Sigmoid colon (tissue), 7 donors: ENCODE measurements around the gene C5orf15. TPM values are rescaled to one million over a fixed set of nuclear protein-coding genes. Genes with fewer than 3 reads are reported as not detected.
A peak's percentile ranks its signal among the peaks of the same experiment; 100 is the strongest.

Source experiments
- DNase-seq: peaks from one replicate; pipeline ENCODE4 v3.0.0-alpha.2; 2019
- H3K27ac ChIP-seq, 4 donors: fragments of 200-600 bp; sonication (generic); one replicate each; pipeline ENCODE4 v1.5.1; 2016 to 2019; ENCODE audit warnings: mild to moderate bottlenecking in 1 of 4
- H3K27me3 ChIP-seq, 3 donors: fragments of 200-600 bp; sonication (generic); one replicate each; pipeline ENCODE4 v1.5.1; 2019; ENCODE audit warnings: mild to moderate bottlenecking in 1 of 3
- H3K36me3 ChIP-seq, 4 donors: fragments of 200-600 bp; sonication (generic); one replicate each; pipeline ENCODE4 v1.5.1; 2016 to 2019
- H3K4me1 ChIP-seq, 4 donors: fragments of 200-600 bp; sonication (generic); one replicate each; pipeline ENCODE4 v1.5.1; 2017 to 2019
- H3K4me3 ChIP-seq, 4 donors: fragments of 200-600 bp; sonication (generic); one replicate each; pipeline ENCODE4 v1.5.1; 2017 to 2019; ENCODE audit warnings: mild to moderate bottlenecking in 2 of 4, moderate library complexity in 1 of 4
- H3K9me3 ChIP-seq, 4 donors: fragments of 200-600 bp in 3 of 4; sonication (generic) in 3 of 4; one replicate each; pipeline versions ENCODE4 v1.5.1 to v1.6.1; 2013 to 2019
- EP300 ChIP-seq, 4 donors: sonication (generic); formaldehyde crosslinking; IDR thresholded peaks; one replicate each; pipeline ENCODE4 v1.6.1; 2017; ENCODE audit warnings: antibody characterized with exemption in 4 of 4
- POLR2A ChIP-seq, 2 donors: fragments of 450-650 bp; IDR thresholded peaks; one replicate each; pipeline ENCODE4 v1.6.1; 2016; ENCODE audit warnings: antibody characterized with exemption in 2 of 2, mild to moderate bottlenecking in 2 of 2, moderate library complexity in 2 of 2
- POLR2AphosphoS5 ChIP-seq, 4 donors: sonication (generic); formaldehyde crosslinking; IDR thresholded peaks; one replicate each; pipeline ENCODE4 v1.6.1; 2017; ENCODE audit warnings: antibody characterized with exemption in 4 of 4
- WGBS, 2 donors: extraction: QIAGEN DNeasy Blood & Tissue Kit; methylation state at CpG; one replicate each; pipeline ENCODE4 v1.1.7; 2013; 5-methylcytosine and 5-hydroxymethylcytosine counted together
- intact Hi-C: fragments of 100-400 bp; cut with DNase I; formaldehyde crosslinking; loops from one replicate; pipeline ENCODE4 v1.15.1; 2023
- polyA plus RNA-seq, 3 donors: library from polyadenylated mRNA; stranded (reverse); fragments of 200-250 nt; gene quantifications; one replicate each; pipeline ENCODE4 v1.2.3, GENCODE V29; 2013
- total RNA-seq, 4 donors: library from RNA; depleted of rRNA; stranded (reverse); fragments of >200 nt; gene quantifications; one replicate each; pipeline ENCODE4 v1.1.0, GENCODE V29; 2016
- TF ChIP-seq, protein P1 (sequence below), 4 experiments: fragments of 450-650 bp in 3 of 4; fragments of 200-600 bp in 1 of 4; IDR thresholded peaks; one replicate each; pipeline ENCODE4 v1.5.1; 2016 to 2019; ENCODE audit warnings: antibody characterized with exemption in 4 of 4, mild to moderate bottlenecking in 3 of 4, moderate library complexity in 2 of 4
- donor health status: healthy with polysubstance abuse.
- donor health status: Bipolar disorder and iron deficiency.
- donor health status: healthy.

Gene C5orf15
- total and polyA plus RNA-seq, 7 donors, result 6.6 to 38.5 (median 26.0) TPM

GRCh38 chr5:133944263-133945185, 23.9 kb downstream of the C5orf15 start:
- WGBS, 2 donors, result 55 to 67% methylated on average over 19 of the region's 19 CpGs
- intact Hi-C loops, result no loop called here

DNA sequence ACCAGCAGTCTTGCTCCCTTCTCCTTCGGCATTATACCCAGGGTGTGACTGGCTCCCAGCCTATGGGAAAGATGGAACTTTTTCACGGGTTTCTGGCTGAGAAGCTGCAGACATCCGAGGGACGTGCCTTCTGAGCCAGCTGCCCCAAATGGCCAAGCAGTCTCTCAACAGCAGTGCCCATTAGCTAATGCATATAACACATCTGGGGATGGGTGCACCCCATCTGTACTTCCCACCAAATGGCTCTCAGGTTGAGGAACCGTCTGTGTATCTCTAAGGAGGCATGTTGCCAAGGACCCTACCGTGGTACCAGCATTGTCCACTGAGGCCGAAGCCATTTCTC, 25.0 kb downstream of the C5orf15 start:
- Histone ChIP-seq H3K36me3 (no peaks in the 10 kb centered on the region), H3K4me1 (peaks cover 0 to 9% (median 0%) of the 10 kb centered on the region in 4 donors), H3K27me3 (no peaks in the 10 kb centered on the region), H3K27ac (no peak overlapping the region), H3K9me3 (no peaks in the 10 kb centered on the region), H3K4me3 (no peak overlapping the region)
- DNase-seq, result no peak
- whole genome bisulfite sequencing, 2 donors, result 54 to 82% methylated on average over 7 of the region's 7 CpGs
- intact Hi-C loops, result no loop called here
- TF ChIP-seq EP300 (IDR thresholded peaks at IDR 0.05) (no peak), POLR2AphosphoS5 (IDR thresholded peaks at IDR 0.05) (no peak), POLR2A (IDR thresholded peaks at IDR 0.05) (no peak)
- TF ChIP-seq, protein P1, sequence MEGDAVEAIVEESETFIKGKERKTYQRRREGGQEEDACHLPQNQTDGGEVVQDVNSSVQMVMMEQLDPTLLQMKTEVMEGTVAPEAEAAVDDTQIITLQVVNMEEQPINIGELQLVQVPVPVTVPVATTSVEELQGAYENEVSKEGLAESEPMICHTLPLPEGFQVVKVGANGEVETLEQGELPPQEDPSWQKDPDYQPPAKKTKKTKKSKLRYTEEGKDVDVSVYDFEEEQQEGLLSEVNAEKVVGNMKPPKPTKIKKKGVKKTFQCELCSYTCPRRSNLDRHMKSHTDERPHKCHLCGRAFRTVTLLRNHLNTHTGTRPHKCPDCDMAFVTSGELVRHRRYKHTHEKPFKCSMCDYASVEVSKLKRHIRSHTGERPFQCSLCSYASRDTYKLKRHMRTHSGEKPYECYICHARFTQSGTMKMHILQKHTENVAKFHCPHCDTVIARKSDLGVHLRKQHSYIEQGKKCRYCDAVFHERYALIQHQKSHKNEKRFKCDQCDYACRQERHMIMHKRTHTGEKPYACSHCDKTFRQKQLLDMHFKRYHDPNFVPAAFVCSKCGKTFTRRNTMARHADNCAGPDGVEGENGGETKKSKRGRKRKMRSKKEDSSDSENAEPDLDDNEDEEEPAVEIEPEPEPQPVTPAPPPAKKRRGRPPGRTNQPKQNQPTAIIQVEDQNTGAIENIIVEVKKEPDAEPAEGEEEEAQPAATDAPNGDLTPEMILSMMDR (IDR thresholded peaks at IDR 0.05), result no peak

More at GRCh38 chr5:133944263-133945185, 23.9 kb downstream of the C5orf15 start:
- no peak overlapping the region for H3K4me3 ChIP-seq
- no peaks in the 10 kb centered on the region for H3K9me3 ChIP-seq
- DNase-seq, result no peak
- TF ChIP-seq, protein P1 (IDR thresholded peaks at IDR 0.05), result peak in 2 of 4 experiments; percentile 24 to 36
- no peak for TF ChIP-seq POLR2AphosphoS5 (IDR thresholded peaks at IDR 0.05)
- no peaks in the 10 kb centered on the region for H3K36me3 ChIP-seq
- no peak overlapping the region for H3K27ac ChIP-seq
- no peaks in the 10 kb centered on the region for H3K27me3 ChIP-seq
- H3K4me1 ChIP-seq, result peaks cover 0 to 9% (median 0%) of the 10 kb centered on the region in 4 donors

- WGBS, 2 donors, result 71 to 85% methylated on average over 11 of the region's 11 CpGs
- H3K27ac ChIP-seq, result no peak overlapping the region
- no peaks in the 10 kb centered on the region for H3K36me3 ChIP-seq
- peaks cover 0 to 9% (median 0%) of the 10 kb centered on the region in 4 donors for H3K4me1 ChIP-seq
- TF ChIP-seq POLR2AphosphoS5 (IDR thresholded peaks at IDR 0.05) (no peak), POLR2A (IDR thresholded peaks at IDR 0.05) (no peak), EP300 (IDR thresholded peaks at IDR 0.05) (no peak)
- TF ChIP-seq, protein P1 (IDR thresholded peaks at IDR 0.05), result no peak
- H3K4me3 ChIP-seq, result no peak overlapping the region
- H3K9me3 ChIP-seq, result no peaks in the 10 kb centered on the region
- intact Hi-C loops, result no loop called here
- H3K27me3 ChIP-seq, result no peaks in the 10 kb centered on the region
- no peak for DNase-seq
Observed at GRCh38 chr5:133942614-133943474, 25.6 kb downstream of the C5orf15 start.

- no peaks in the 10 kb centered on the region for H3K36me3 ChIP-seq
- H3K9me3 ChIP-seq, result no peaks in the 10 kb centered on the region
- peaks cover 0 to under 1% (median 0%) of the 10 kb centered on the region in 4 donors for H3K4me1 ChIP-seq
- no peak overlapping the region for H3K27ac ChIP-seq
- DNase-seq, result no peak
- no peak for TF ChIP-seq EP300 (IDR thresholded peaks at IDR 0.05)
- TF ChIP-seq, protein P1 (IDR thresholded peaks at IDR 0.05), result no peak
- no peak for TF ChIP-seq POLR2A (IDR thresholded peaks at IDR 0.05)
- TF ChIP-seq POLR2AphosphoS5 (IDR thresholded peaks at IDR 0.05), result no peak
- 88 to 93% methylated on average over 8 of the region's 8 CpGs for WGBS, 2 donors
- H3K27me3 ChIP-seq, result no peaks in the 10 kb centered on the region
- intact Hi-C loops, result no loop called here
- no peak overlapping the region for H3K4me3 ChIP-seq
Observed at GRCh38 chr5:133941456-133942196, 26.8 kb downstream of the C5orf15 start.
